OCI-LY7 (cell line): ENCODE data around the gene CKAP2L.

Experiments used
- EZH2phosphoT487 ChIP-seq: fragments of 200-600 bp; sonication (generic); IDR thresholded peaks from 2 replicates; pipeline ENCODE4 v1.6.1; 2018; ENCODE audit warnings: low read depth, borderline replicate concordance, mild to moderate bottlenecking, mixed run types, antibody characterized with exemption, low read length, moderate library complexity, mixed read lengths
- TF ChIP-seq, protein P1 (sequence below): fragments of 200-600 bp; sonication (generic); conservative IDR thresholded peaks from 2 replicates; pipeline ENCODE4 v1.5.1; 2014; ENCODE audit warnings: mild to moderate bottlenecking, antibody characterized with exemption, low read length, moderate library complexity, mixed read lengths

DNA sequence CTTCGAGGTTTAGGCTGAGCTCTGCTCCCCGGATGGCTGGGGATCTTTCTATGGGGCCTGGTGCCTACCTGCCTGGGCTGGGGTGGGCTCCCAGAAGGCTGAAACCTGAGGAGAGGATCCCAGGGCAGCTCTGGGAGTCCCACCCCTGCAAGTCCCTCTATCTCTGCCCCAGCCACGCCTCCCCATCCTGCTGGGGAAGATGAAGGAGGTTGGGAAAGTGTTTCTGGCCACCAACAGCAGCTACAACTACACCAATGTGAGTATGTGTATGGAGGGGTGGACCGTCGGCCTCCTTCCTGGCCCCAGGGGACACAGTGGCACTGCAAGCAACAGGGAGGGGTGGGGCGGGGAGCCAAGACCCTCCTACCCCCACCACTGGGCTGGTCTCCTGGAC, 40.9 kb downstream of the CKAP2L start:
- TF ChIP-seq, protein P1, sequence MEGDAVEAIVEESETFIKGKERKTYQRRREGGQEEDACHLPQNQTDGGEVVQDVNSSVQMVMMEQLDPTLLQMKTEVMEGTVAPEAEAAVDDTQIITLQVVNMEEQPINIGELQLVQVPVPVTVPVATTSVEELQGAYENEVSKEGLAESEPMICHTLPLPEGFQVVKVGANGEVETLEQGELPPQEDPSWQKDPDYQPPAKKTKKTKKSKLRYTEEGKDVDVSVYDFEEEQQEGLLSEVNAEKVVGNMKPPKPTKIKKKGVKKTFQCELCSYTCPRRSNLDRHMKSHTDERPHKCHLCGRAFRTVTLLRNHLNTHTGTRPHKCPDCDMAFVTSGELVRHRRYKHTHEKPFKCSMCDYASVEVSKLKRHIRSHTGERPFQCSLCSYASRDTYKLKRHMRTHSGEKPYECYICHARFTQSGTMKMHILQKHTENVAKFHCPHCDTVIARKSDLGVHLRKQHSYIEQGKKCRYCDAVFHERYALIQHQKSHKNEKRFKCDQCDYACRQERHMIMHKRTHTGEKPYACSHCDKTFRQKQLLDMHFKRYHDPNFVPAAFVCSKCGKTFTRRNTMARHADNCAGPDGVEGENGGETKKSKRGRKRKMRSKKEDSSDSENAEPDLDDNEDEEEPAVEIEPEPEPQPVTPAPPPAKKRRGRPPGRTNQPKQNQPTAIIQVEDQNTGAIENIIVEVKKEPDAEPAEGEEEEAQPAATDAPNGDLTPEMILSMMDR: no peak
- TF ChIP-seq EZH2phosphoT487: no peak
